Glomerular endothelial cell (primary cell): ENCODE data around the gene CERS6. TPM values are rescaled to one million over a fixed set of nuclear protein-coding genes. Genes with fewer than 3 reads are reported as not detected.
"Not testable (repeated sequence)": the region's sequence is repeated elsewhere in the genome, so short reads cannot be mapped to it uniquely, and the experiment has no call there.

Experiments
- DNase-seq: peaks from one replicate; pipeline ENCODE4 v3.0.0-alpha.2; 2011; ENCODE audit warnings: low read depth, low spot score; ENCODE audit errors: extremely low read depth
- total RNA-seq: library from RNA; depleted of rRNA; stranded (reverse); fragments of >200 nt; gene quantifications from 2 replicates; pipeline ENCODE4 v1.2.3, GENCODE V29; 2015

Gene CERS6
- total RNA-seq, 1 donor from 2014 or later, result 13.5 TPM

- no peak for DNase-seq
Observed at GRCh38 chr2:168661863-168662256, 205.8 kb downstream of the CERS6 start.

- DNase-seq, result no peak
Observed at GRCh38 chr2:168662651-168663208, 206.7 kb downstream of the CERS6 start.

GRCh38 chr2:168663993-168664392, 207.9 kb downstream of the CERS6 start:
- DNase-seq, result no peak

- not testable (repeated sequence) for DNase-seq
Observed at GRCh38 chr2:168664715-168665114, 208.6 kb downstream of the CERS6 start.

- DNase-seq, result no peak
Observed at GRCh38 chr2:168666339-168666738, 210.3 kb downstream of the CERS6 start.

GRCh38 chr2:168667156-168667555, 211.1 kb downstream of the CERS6 start:
- no peak for DNase-seq

GRCh38 chr2:168669151-168669550, 213.1 kb downstream of the CERS6 start:
- DNase-seq, result no peak

- DNase-seq, result no peak
Observed at GRCh38 chr2:168670478-168670877, 214.4 kb downstream of the CERS6 start.

- DNase-seq, result no peak
Observed at GRCh38 chr2:168671932-168672331, 215.9 kb downstream of the CERS6 start.

- DNase-seq, result no peak
Observed at GRCh38 chr2:168673265-168674189, 217.5 kb downstream of the CERS6 start.

GRCh38 chr2:168678153-168678853, 222.2 kb downstream of the CERS6 start:
- DNase-seq, result no peak

- no peak for DNase-seq
Observed at GRCh38 chr2:168679081-168679480, 223.0 kb downstream of the CERS6 start.

- DNase-seq, result no peak
Observed at GRCh38 chr2:168679741-168680310, 223.8 kb downstream of the CERS6 start.

- no peak for DNase-seq
Observed at GRCh38 chr2:168683996-168684395, 227.9 kb downstream of the CERS6 start.

GRCh38 chr2:168684921-168685599, 229.0 kb downstream of the CERS6 start:
- DNase-seq, result no peak

- peak; percentile 50 for DNase-seq
Observed at GRCh38 chr2:168685600-168686451, 229.8 kb downstream of the CERS6 start.

GRCh38 chr2:168686452-168687191, 230.6 kb downstream of the CERS6 start:
- no peak for DNase-seq

GRCh38 chr2:168687314-168687713, 231.2 kb downstream of the CERS6 start:
- DNase-seq, result no peak

GRCh38 chr2:168690381-168690885, 234.4 kb downstream of the CERS6 start:
- no peak for DNase-seq
